Type B pancreatic cell (in vitro differentiated cells): ENCODE results near the gene KRT82. TPM values are rescaled to one million over a fixed set of nuclear protein-coding genes. Genes with fewer than 3 reads are reported as not detected.
"Not testable (repeated sequence)": the region's sequence is repeated elsewhere in the genome, so short reads cannot be mapped to it uniquely, and the experiment has no call there.

Source experiments
- DNase-seq: peaks from one replicate; pipeline ENCODE4 v3.0.0; 2021; ENCODE audit warnings: mixed read lengths; ENCODE audit not compliant: unreplicated experiment; ENCODE audit errors: extremely low spot score
- H3K27ac Mint-ChIP-seq: 2 replicates; pipeline ENCODE4 v1.8.0; 2021; ENCODE audit warnings: mild to moderate bottlenecking, mixed read lengths
- H3K27me3 Mint-ChIP-seq: 2 replicates; pipeline ENCODE4 v1.8.0; 2021; ENCODE audit warnings: mixed read lengths
- H3K36me3 Mint-ChIP-seq: 2 replicates; pipeline ENCODE4 v1.8.0; 2021; ENCODE audit warnings: mixed read lengths
- H3K4me1 Mint-ChIP-seq: one replicate; pipeline ENCODE4 v1.8.0; 2021; ENCODE audit warnings: mixed read lengths; ENCODE audit not compliant: unreplicated experiment
- H3K4me3 Mint-ChIP-seq: 2 replicates; pipeline ENCODE4 v1.8.0; 2021; ENCODE audit warnings: mild to moderate bottlenecking, mixed read lengths
- H3K9me3 Mint-ChIP-seq: 2 replicates; pipeline ENCODE4 v1.8.0; 2021; ENCODE audit warnings: mixed read lengths
- long read RNA-seq: library from polyadenylated mRNA; unstranded; transcript quantifications from one replicate; pipeline ENCODE4 v2.0.0, GENCODE V29; 2020
- total RNA-seq: library from RNA; stranded (reverse); gene quantifications from 2 replicates; pipeline ENCODE4 v1.2.1, GENCODE V29; 2021; ENCODE audit warnings: low replicate concordance
- TF ChIP-seq, protein P1 (sequence below): fragments of 200-600 bp; sonication (generic); conservative IDR thresholded peaks from 2 replicates; pipeline ENCODE4 v1.5.0; 2021; ENCODE audit warnings: antibody characterized with exemption, mild to moderate bottlenecking

The KRT82 gene
- not detected in 2 replicates for total RNA-seq
- long read RNA-seq = 0 reads

DNA sequence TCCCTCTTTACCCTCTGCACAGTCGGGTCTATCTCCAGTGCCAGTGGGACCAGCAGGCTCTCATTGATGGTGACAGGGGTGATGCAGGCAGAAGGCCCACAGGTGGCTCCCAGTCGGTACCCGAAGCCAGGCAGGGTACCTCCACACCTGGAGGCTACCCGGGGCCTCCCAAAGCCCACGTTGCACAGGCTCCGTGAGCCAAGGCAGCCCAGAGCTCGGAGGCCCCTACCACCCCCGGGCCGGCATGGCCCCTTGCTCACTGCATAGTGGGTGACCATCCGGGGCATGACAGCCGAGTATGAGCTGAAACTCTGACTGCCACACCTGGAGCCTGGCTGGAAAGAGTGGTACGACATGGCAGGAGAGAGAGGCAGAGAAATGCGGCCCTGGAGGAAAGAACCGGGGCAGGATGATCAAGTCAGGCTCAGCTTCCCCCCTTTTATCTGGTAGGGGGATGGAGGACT lies at the start of gene KRT82:
Gene KRT82 (minus strand): TSS at position 414 of the 464 bp plus-strand sequence. CDS start 58 bp downstream, at position 356.
- Mint-ChIP-seq H3K4me1 (no peaks in the 10 kb centered on the region), H3K9me3 (no peaks in the 10 kb centered on the region), H3K27ac (no peak within 1 kb of the TSS), H3K27me3 (peaks cover 16% of the 10 kb centered on the region), H3K4me3 (no peak within 1 kb of the TSS), H3K36me3 (no peaks in the 10 kb centered on the region)
- DNase-seq = no peak
- TF ChIP-seq, protein P1, sequence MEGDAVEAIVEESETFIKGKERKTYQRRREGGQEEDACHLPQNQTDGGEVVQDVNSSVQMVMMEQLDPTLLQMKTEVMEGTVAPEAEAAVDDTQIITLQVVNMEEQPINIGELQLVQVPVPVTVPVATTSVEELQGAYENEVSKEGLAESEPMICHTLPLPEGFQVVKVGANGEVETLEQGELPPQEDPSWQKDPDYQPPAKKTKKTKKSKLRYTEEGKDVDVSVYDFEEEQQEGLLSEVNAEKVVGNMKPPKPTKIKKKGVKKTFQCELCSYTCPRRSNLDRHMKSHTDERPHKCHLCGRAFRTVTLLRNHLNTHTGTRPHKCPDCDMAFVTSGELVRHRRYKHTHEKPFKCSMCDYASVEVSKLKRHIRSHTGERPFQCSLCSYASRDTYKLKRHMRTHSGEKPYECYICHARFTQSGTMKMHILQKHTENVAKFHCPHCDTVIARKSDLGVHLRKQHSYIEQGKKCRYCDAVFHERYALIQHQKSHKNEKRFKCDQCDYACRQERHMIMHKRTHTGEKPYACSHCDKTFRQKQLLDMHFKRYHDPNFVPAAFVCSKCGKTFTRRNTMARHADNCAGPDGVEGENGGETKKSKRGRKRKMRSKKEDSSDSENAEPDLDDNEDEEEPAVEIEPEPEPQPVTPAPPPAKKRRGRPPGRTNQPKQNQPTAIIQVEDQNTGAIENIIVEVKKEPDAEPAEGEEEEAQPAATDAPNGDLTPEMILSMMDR = no peak

- Mint-ChIP-seq H3K4me1 (no peaks in the 10 kb centered on the region), H3K27ac (no peak overlapping the region), H3K27me3 (peaks cover 14% of the 10 kb centered on the region), H3K36me3 (no peaks in the 10 kb centered on the region), H3K9me3 (no peaks in the 10 kb centered on the region), H3K4me3 (no peak overlapping the region)
- DNase-seq = no peak
- TF ChIP-seq, protein P1 = no peak
Observed at GRCh38 chr12:52455821-52456220, 49.7 kb upstream of the KRT82 start.

GRCh38 chr12:52454411-52455201 lies 48.5 kb upstream of the KRT82 start:
- TF ChIP-seq, protein P1 = no peak
- Mint-ChIP-seq H3K36me3 (no peaks in the 10 kb centered on the region), H3K4me1 (no peaks in the 10 kb centered on the region), H3K27me3 (peaks cover 22% of the 10 kb centered on the region), H3K4me3 (no peak overlapping the region), H3K27ac (no peak overlapping the region), H3K9me3 (no peaks in the 10 kb centered on the region)
- no peak for DNase-seq

DNA sequence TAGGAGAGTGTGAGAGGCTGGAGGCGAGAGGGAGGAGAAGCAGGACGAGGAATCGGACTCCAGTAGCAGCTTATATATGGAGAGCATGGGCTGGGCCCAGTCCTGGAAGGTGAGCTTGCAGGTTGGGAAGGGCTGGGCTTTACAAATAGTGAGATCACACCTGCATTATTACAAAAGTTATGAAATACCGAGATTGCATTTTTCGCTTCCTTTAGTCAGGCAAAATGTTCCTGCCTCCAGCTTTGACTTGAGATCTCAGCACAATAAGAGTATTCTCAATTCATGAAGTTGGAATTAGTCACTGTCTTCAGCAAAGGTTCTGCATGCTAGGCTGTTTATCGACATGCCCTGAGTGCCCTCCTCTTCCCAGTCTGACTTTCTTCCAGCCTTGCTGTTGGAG lies 46.0 kb upstream of the KRT82 start, which contains the start of gene KRT6B:
Gene KRT6B (minus strand): TSS at position 46 of the 400 bp plus-strand sequence. CDS start 68 bp downstream, outside the sequence.
- no peak for DNase-seq
- Mint-ChIP-seq H3K27ac (no peak within 1 kb of the TSS), H3K9me3 (no peaks in the 10 kb centered on the region), H3K27me3 (peaks cover 37% of the 10 kb centered on the region), H3K4me1 (no peaks in the 10 kb centered on the region), H3K36me3 (no peaks in the 10 kb centered on the region), H3K4me3 (no peak within 1 kb of the TSS)
- TF ChIP-seq, protein P1 = no peak

DNA sequence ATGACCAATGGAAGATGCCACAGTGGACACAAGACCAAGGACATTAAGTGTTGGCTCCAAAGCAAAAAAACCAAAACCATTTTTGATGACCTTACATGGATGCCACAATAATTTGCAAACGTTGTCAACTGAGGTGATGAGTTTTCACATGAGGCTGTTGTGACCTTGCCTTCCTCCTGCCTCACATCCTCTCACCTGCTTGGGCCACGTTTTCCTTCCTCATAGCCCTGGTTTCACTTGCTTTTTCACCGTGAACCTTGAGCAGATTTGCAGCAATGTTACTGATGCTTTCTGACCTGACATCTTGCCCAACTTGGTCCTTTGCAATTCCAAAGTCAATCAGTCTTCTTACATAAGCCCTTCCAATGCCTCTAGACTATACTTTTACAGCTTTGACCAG lies 42.1 kb upstream of the KRT82 start:
- Mint-ChIP-seq H3K36me3 (no peaks in the 10 kb centered on the region), H3K9me3 (no peaks in the 10 kb centered on the region), H3K27me3 (peaks cover 52% of the 10 kb centered on the region), H3K4me1 (no peaks in the 10 kb centered on the region), H3K27ac (no peak overlapping the region), H3K4me3 (no peak overlapping the region)
- no peak for DNase-seq
- TF ChIP-seq, protein P1 = no peak

- peaks cover 60% of the 10 kb centered on the region for H3K27me3 Mint-ChIP-seq
- not testable (repeated sequence) for H3K9me3 Mint-ChIP-seq, H3K36me3 Mint-ChIP-seq, H3K27ac Mint-ChIP-seq, DNase-seq, H3K4me1 Mint-ChIP-seq, H3K4me3 Mint-ChIP-seq
Observed at GRCh38 chr12:52447196-52447595, 41.1 kb upstream of the KRT82 start.
